ENCODE results near the gene FUCA2. TPM values are rescaled to one million over a fixed set of nuclear protein-coding genes. Genes with fewer than 3 reads are reported as not detected.

Gene FUCA2
- total RNA-seq, 1 experiment from 2014 or later: 72.1 TPM

DNA sequence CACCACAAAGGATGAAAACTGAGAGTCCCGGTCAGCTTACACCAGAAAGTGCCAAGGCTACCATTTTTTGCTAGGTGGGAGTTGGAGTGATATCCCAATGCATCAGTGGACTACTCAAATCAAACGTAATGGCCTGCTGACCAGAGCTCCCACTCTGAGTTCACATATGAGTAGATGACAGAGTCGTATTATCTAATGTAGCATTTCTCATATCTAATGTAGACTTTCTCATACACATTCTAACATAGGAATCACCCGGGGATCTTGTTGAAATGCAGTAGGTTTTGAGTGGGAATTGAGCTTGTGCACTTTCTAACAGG lies 38.4 kb upstream of the FUCA2 start:
- Mint-ChIP-seq H3K4me3 (no peak overlapping the region), H3K27ac (no peak overlapping the region), H3K9me3 (no peaks in the 10 kb centered on the region), H3K4me1 (peaks cover 3 to 8% of the 10 kb centered on the region in 2 experiments; a peak in 3 of 4 replicates), H3K36me3 (ENCODE audit: insufficient read depth in 1 of 3, low read depth in 3 of 3) (no peaks in the 10 kb centered on the region), H3K27me3 (ENCODE audit: low read depth) (no peaks in the 10 kb centered on the region)
- H3K14ac ChIP-seq (ENCODE audit: insufficient read depth, low read length): no peak overlapping the region
- H2BK5ac ChIP-seq (ENCODE audit: insufficient read length, low read length): no peak overlapping the region
- no peak overlapping the region for H3K23ac ChIP-seq (ENCODE audit: insufficient read length, low read depth, low read length)
- H3K23me2 ChIP-seq (ENCODE audit: insufficient read length, low read depth, low read length, poor library complexity, severe bottlenecking): no peaks in the 10 kb centered on the region
- H3T11ph ChIP-seq (ENCODE audit: low read length): no peak overlapping the region
- no peak overlapping the region for H3K4me2 ChIP-seq (ENCODE audit: insufficient read depth, insufficient read length, low read length)
- H2BK20ac ChIP-seq (ENCODE audit: low read depth, low read length, poor library complexity, severe bottlenecking): no peak overlapping the region
- no peak overlapping the region for H4K5ac ChIP-seq (ENCODE audit: insufficient read length, low read depth, low read length)
- no peaks in the 10 kb centered on the region for H3K79me2 ChIP-seq (ENCODE audit: insufficient read depth, low read length)
- H4K8ac ChIP-seq (replicated peaks; ENCODE audit: insufficient read length, low read depth, low read length): no peak overlapping the region
- no peak overlapping the region for H3K27ac ChIP-seq (ENCODE audit: insufficient read length, low read depth, low read length)
- H3K56ac ChIP-seq (ENCODE audit: insufficient read length, low read depth, low read length): no peak overlapping the region
- H3K4ac ChIP-seq (ENCODE audit: low read depth, low read length): no peak overlapping the region
- H2BK12ac ChIP-seq (ENCODE audit: insufficient read length, low read depth, low read length): no peak overlapping the region
- H4K91ac ChIP-seq (ENCODE audit: insufficient read length, low read depth, low read length): no peak overlapping the region
- no peaks in the 10 kb centered on the region for H3K9me3 ChIP-seq (ENCODE audit: control insufficient read depth, low read depth, low read length)
- H3K4me1 ChIP-seq (ENCODE audit: insufficient read depth, low read length): no peaks in the 10 kb centered on the region
- H3K9ac ChIP-seq (ENCODE audit: extremely low read depth, insufficient read length, low read length): no peak overlapping the region
- H4K20me1 ChIP-seq (ENCODE audit: control insufficient read depth, insufficient read depth, insufficient read length): no peaks in the 10 kb centered on the region
- no peak overlapping the region for H2BK15ac ChIP-seq (ENCODE audit: low read depth, low read length)
- no peak overlapping the region for H2AFZ ChIP-seq (ENCODE audit: low read length)
- DNase-seq: no peak
- no peak overlapping the region for H2BK120ac ChIP-seq (ENCODE audit: low read depth, low read length, poor library complexity, severe bottlenecking)
- TF ChIP-seq, protein P1, sequence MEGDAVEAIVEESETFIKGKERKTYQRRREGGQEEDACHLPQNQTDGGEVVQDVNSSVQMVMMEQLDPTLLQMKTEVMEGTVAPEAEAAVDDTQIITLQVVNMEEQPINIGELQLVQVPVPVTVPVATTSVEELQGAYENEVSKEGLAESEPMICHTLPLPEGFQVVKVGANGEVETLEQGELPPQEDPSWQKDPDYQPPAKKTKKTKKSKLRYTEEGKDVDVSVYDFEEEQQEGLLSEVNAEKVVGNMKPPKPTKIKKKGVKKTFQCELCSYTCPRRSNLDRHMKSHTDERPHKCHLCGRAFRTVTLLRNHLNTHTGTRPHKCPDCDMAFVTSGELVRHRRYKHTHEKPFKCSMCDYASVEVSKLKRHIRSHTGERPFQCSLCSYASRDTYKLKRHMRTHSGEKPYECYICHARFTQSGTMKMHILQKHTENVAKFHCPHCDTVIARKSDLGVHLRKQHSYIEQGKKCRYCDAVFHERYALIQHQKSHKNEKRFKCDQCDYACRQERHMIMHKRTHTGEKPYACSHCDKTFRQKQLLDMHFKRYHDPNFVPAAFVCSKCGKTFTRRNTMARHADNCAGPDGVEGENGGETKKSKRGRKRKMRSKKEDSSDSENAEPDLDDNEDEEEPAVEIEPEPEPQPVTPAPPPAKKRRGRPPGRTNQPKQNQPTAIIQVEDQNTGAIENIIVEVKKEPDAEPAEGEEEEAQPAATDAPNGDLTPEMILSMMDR (conservative IDR thresholded peaks at IDR 0.05): no peak
- H2AK5ac ChIP-seq (ENCODE audit: insufficient read length, low read length): no peak overlapping the region
- no peaks in the 10 kb centered on the region for H3K27me3 ChIP-seq (ENCODE audit: insufficient read depth, low read length)
- no peak overlapping the region for H3K18ac ChIP-seq (ENCODE audit: insufficient read length, low read depth, low read length)
- no peaks in the 10 kb centered on the region for H3K79me1 ChIP-seq (ENCODE audit: insufficient read depth, low read depth, low read length, poor library complexity, severe bottlenecking)
- WGBS (ENCODE audit: extremely low coverage, insufficient read length, low lambda C conversion rate): no CpG with 5 or more reads among the region's 4 CpGs
